GM23338 (cell line): ENCODE data around the gene NEMP1. TPM values are rescaled to one million over a fixed set of nuclear protein-coding genes. Genes with fewer than 3 reads are reported as not detected.

Experiments
- ATAC-seq: fragments of 200-7000 bp; cut with Tn5 transposase; 3 replicates; pipeline ENCODE4 v1.9.1; 2020
- DNase-seq: peaks from one replicate; pipeline ENCODE4 v3.0.0-alpha.2; 2015; ENCODE audit warnings: low spot score
- H2AFZ ChIP-seq: fragments of 200-600 bp; sonication (generic); 2 replicates; pipeline ENCODE4 v1.8.0; 2016; ENCODE audit warnings: antibody characterized with exemption, mild to moderate bottlenecking, moderate library complexity
- H3F3A ChIP-seq: fragments of 200-600 bp; sonication (generic); replicated peaks from 2 replicates; pipeline ENCODE4 v1.8.0; 2017; ENCODE audit warnings: antibody characterized with exemption, mixed run types, low read depth
- H3K27ac ChIP-seq: fragments of 200-600 bp; sonication (generic); 2 replicates; pipeline ENCODE4 v1.6.1; 2016; ENCODE audit warnings: low read depth
- H3K27me3 ChIP-seq: fragments of 200-600 bp; sonication (generic); 2 replicates; pipeline ENCODE4 v1.8.0; 2016; ENCODE audit warnings: mild to moderate bottlenecking, mixed run types, moderate library complexity; ENCODE audit not compliant: insufficient read depth
- H3K36me3 ChIP-seq: fragments of 200-600 bp; sonication (generic); 2 replicates; pipeline ENCODE4 v1.8.0; 2016; ENCODE audit warnings: mild to moderate bottlenecking; ENCODE audit not compliant: insufficient read depth
- H3K4me1 ChIP-seq: fragments of 200-600 bp; sonication (generic); 2 replicates; pipeline ENCODE4 v1.8.0; 2016; ENCODE audit warnings: mild to moderate bottlenecking, moderate library complexity; ENCODE audit not compliant: insufficient read depth
- H3K4me2 ChIP-seq: fragments of 200-600 bp; sonication (generic); 2 replicates; pipeline ENCODE4 v1.7.1; 2017; ENCODE audit warnings: mixed run types
- H3K4me3 ChIP-seq: fragments of 200-600 bp; sonication (generic); 2 replicates; pipeline ENCODE4 v1.6.1; 2016; ENCODE audit warnings: mixed run types
- H3K79me2 ChIP-seq: fragments of 200-600 bp; sonication (generic); replicated peaks from 2 replicates; pipeline ENCODE4 v1.8.0; 2017; ENCODE audit warnings: mild to moderate bottlenecking; ENCODE audit not compliant: insufficient read depth
- H3K9me2 ChIP-seq: fragments of 200-600 bp; sonication (generic); 2 replicates; pipeline ENCODE4 v1.8.0; 2017; ENCODE audit not compliant: insufficient read depth
- H4K20me1 ChIP-seq: fragments of 200-600 bp; sonication (generic); replicated peaks from 2 replicates; pipeline ENCODE4 v1.8.0; 2017; ENCODE audit warnings: mild to moderate bottlenecking; ENCODE audit not compliant: insufficient read depth
- H3K27ac Mint-ChIP-seq: 2 replicates; pipeline ENCODE4 v1.8.0; 2020; ENCODE audit warnings: inconsistent platforms, mild to moderate bottlenecking, moderate library complexity, mixed read lengths
- H3K27me3 Mint-ChIP-seq: 3 replicates; pipeline ENCODE4 v1.8.0; 2022; ENCODE audit warnings: low read depth, mild to moderate bottlenecking, moderate library complexity, mixed read lengths, inconsistent platforms; ENCODE audit not compliant: insufficient read depth, poor library complexity
- H3K36me3 Mint-ChIP-seq: 3 replicates; pipeline ENCODE4 v1.8.0; 2021; ENCODE audit warnings: low read depth, mild to moderate bottlenecking, inconsistent platforms, moderate library complexity, mixed read lengths
- H3K4me1 Mint-ChIP-seq: 3 replicates; pipeline ENCODE4 v1.8.0; 2020; ENCODE audit warnings: mild to moderate bottlenecking, inconsistent platforms, mixed read lengths
- H3K4me3 Mint-ChIP-seq: 3 replicates; pipeline ENCODE4 v1.8.0; 2021; ENCODE audit warnings: moderate library complexity, mild to moderate bottlenecking, inconsistent platforms, mixed read lengths
- H3K9me3 Mint-ChIP-seq: 3 replicates; pipeline ENCODE4 v1.8.0; 2020; ENCODE audit warnings: moderate library complexity, mild to moderate bottlenecking, inconsistent platforms, mixed read lengths
- CREB1 ChIP-seq: fragments of 250-450 bp; sonication (Bioruptor Pico); IDR thresholded peaks from 2 replicates; pipeline ENCODE4 v1.5.0; 2020; ENCODE audit warnings: low read depth, mild to moderate bottlenecking, moderate library complexity
- EZH2phosphoT487 ChIP-seq: fragments of 200-600 bp; sonication (generic); IDR thresholded peaks from one replicate; pipeline ENCODE4 v1.8.1; 2018; ENCODE audit warnings: antibody characterized with exemption; ENCODE audit not compliant: unreplicated experiment
- JUNB ChIP-seq: IDR thresholded peaks from one replicate; pipeline ENCODE4 v1.6.1; 2016; ENCODE audit warnings: antibody characterized with exemption; ENCODE audit not compliant: unreplicated experiment
- NANOG ChIP-seq: IDR thresholded peaks from 2 replicates; pipeline ENCODE4 v1.6.1; 2016; ENCODE audit warnings: antibody characterized with exemption, borderline replicate concordance
- POLR2AphosphoS5 ChIP-seq: IDR thresholded peaks from 2 replicates; pipeline ENCODE4 v1.6.1; 2016; ENCODE audit warnings: antibody characterized with exemption, low read depth
- ZNF114 ChIP-seq: fragments of 250-450 bp; sonication (Bioruptor Pico); IDR thresholded peaks from 2 replicates; pipeline ENCODE4 v1.5.0; 2020; ENCODE audit warnings: mild to moderate bottlenecking, moderate library complexity
- polyA plus RNA-seq: library from polyadenylated mRNA; unstranded; fragments of >200 nt; fragmentation: Nextera tagmentation; extraction: Ambion mirVana; gene quantifications from 2 replicates; pipeline ENCODE4 v1.2.1, GENCODE V29; 2016
- total RNA-seq: library from RNA; depleted of rRNA; stranded (reverse); fragments of >200 nt; shearing (Covaris generic); gene quantifications from 2 replicates; pipeline ENCODE4 v1.2.3, GENCODE V29; 2014
- TF ChIP-seq, protein P1 (sequence below), 2 experiments: fragments of 200-600 bp in 1 of 2; sonication (generic) in 1 of 2; conservative IDR thresholded peaks; 2 replicates each; pipeline versions ENCODE4 v1.5.1 to v1.6.1; 2016 to 2017; ENCODE audit warnings: antibody characterized with exemption in 2 of 2, low read depth in 2 of 2, mild to moderate bottlenecking in 2 of 2, moderate library complexity in 1 of 2
- TF ChIP-seq, protein P2 (sequence below): fragments of 250-450 bp; sonication (Bioruptor Pico); IDR thresholded peaks from 2 replicates; pipeline ENCODE4 v1.5.0; 2020; ENCODE audit warnings: mild to moderate bottlenecking, moderate library complexity

NEMP1 gene
- total and polyA plus RNA-seq, 2 experiments from 2014 or later: 11.9 to 35.0 TPM

DNA sequence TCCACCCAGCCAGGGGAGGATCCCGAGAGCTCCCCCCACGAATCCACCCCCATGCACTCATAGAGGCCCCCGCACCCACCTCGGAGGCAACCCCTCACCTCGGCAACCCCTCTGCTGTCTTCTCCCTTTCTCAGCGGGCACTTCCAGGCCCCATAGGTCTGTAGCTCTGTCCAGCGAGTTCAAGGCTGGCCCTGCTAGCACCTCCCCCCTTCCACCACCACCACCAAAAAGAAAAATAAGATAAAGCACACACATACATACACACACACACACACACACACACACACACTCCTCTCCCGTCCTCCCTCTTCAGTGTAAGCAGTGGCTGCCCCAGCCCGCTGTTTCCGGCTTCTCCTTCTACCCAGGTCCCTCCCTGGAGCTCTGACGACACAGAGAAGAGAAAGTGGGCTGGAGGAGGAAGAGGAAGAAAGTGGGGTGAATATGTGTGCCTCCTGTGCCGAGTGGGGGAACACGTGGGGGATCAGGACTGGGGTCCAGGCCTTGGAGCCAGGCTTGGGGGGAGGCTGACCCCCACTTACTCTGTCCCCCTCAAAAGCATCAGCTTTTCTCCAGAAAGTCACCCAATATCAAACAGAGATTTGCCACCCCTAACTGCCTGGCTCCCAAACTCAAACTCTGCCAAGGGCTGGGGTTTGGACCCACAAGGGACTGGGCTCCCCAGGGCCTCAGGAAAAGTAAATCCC, 32.6 kb upstream of the NEMP1 start, which contains the start of gene STAT6:
STAT6 (minus strand) TSS at position 332 of the 704 bp plus-strand sequence. CDS start 3,084 bp downstream, outside the sequence.
- peaks cover 6% of the 10 kb centered on the region for H3F3A ChIP-seq
- peaks cover 9% of the 10 kb centered on the region for H3K79me2 ChIP-seq
- peak within 1 kb of the TSS; percentile 99 for H3K27ac Mint-ChIP-seq
- peak within 1 kb of the TSS; percentile 75 for H3K4me2 ChIP-seq
- TF ChIP-seq, protein P1, sequence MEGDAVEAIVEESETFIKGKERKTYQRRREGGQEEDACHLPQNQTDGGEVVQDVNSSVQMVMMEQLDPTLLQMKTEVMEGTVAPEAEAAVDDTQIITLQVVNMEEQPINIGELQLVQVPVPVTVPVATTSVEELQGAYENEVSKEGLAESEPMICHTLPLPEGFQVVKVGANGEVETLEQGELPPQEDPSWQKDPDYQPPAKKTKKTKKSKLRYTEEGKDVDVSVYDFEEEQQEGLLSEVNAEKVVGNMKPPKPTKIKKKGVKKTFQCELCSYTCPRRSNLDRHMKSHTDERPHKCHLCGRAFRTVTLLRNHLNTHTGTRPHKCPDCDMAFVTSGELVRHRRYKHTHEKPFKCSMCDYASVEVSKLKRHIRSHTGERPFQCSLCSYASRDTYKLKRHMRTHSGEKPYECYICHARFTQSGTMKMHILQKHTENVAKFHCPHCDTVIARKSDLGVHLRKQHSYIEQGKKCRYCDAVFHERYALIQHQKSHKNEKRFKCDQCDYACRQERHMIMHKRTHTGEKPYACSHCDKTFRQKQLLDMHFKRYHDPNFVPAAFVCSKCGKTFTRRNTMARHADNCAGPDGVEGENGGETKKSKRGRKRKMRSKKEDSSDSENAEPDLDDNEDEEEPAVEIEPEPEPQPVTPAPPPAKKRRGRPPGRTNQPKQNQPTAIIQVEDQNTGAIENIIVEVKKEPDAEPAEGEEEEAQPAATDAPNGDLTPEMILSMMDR (conservative IDR thresholded peaks at IDR 0.05; ENCODE audit: low read depth in 2 of 2): peak in 1 of 2 experiments; percentile 37; a peak in 2 of 4 replicates
- TF ChIP-seq POLR2AphosphoS5 (no peak), JUNB (no peak), ZNF114 (CRISPR knock-in tag) (no peak), EZH2phosphoT487 (no peak), CREB1 (CRISPR knock-in tag) (0 out of 2 replicates have a peak, but pooled peaks have one; percentile 15), NANOG (no peak)
- TF ChIP-seq, protein P2, sequence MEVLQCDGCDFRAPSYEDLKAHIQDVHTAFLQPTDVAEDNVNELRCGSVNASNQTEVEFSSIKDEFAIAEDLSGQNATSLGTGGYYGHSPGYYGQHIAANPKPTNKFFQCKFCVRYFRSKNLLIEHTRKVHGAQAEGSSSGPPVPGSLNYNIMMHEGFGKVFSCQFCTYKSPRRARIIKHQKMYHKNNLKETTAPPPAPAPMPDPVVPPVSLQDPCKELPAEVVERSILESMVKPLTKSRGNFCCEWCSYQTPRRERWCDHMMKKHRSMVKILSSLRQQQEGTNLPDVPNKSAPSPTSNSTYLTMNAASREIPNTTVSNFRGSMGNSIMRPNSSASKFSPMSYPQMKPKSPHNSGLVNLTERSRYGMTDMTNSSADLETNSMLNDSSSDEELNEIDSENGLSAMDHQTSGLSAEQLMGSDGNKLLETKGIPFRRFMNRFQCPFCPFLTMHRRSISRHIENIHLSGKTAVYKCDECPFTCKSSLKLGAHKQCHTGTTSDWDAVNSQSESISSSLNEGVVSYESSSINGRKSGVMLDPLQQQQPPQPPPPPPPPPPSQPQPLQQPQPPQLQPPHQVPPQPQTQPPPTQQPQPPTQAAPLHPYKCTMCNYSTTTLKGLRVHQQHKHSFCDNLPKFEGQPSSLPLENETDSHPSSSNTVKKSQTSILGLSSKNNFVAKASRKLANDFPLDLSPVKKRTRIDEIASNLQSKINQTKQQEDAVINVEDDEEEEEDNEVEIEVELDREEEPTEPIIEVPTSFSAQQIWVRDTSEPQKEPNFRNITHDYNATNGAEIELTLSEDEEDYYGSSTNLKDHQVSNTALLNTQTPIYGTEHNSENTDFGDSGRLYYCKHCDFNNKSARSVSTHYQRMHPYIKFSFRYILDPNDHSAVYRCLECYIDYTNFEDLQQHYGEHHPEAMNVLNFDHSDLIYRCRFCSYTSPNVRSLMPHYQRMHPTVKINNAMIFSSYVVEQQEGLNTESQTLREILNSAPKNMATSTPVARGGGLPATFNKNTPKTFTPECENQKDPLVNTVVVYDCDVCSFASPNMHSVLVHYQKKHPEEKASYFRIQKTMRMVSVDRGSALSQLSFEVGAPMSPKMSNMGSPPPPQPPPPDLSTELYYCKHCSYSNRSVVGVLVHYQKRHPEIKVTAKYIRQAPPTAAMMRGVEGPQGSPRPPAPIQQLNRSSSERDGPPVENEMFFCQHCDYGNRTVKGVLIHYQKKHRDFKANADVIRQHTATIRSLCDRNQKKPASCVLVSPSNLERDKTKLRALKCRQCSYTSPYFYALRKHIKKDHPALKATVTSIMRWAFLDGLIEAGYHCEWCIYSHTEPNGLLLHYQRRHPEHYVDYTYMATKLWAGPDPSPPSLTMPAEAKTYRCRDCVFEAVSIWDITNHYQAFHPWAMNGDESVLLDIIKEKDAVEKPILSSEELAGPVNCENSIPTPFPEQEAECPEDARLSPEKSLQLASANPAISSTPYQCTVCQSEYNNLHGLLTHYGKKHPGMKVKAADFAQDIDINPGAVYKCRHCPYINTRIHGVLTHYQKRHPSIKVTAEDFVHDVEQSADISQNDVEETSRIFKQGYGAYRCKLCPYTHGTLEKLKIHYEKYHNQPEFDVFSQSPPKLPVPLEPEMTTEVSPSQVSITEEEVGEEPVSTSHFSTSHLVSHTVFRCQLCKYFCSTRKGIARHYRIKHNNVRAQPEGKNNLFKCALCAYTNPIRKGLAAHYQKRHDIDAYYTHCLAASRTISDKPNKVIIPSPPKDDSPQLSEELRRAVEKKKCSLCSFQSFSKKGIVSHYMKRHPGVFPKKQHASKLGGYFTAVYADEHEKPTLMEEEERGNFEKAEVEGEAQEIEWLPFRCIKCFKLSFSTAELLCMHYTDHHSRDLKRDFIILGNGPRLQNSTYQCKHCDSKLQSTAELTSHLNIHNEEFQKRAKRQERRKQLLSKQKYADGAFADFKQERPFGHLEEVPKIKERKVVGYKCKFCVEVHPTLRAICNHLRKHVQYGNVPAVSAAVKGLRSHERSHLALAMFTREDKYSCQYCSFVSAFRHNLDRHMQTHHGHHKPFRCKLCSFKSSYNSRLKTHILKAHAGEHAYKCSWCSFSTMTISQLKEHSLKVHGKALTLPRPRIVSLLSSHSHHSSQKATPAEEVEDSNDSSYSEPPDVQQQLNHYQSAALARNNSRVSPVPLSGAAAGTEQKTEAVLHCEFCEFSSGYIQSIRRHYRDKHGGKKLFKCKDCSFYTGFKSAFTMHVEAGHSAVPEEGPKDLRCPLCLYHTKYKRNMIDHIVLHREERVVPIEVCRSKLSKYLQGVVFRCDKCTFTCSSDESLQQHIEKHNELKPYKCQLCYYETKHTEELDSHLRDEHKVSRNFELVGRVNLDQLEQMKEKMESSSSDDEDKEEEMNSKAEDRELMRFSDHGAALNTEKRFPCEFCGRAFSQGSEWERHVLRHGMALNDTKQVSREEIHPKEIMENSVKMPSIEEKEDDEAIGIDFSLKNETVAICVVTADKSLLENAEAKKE (CRISPR knock-in tag): no peak
- peak within 1 kb of the TSS; percentile 49 for H3K4me3 ChIP-seq
- ATAC-seq: peak; percentile 24
- H3K27ac ChIP-seq: peak within 1 kb of the TSS; percentile 79
- peaks cover 31% of the 10 kb centered on the region for H3K4me1 Mint-ChIP-seq
- H3K4me3 Mint-ChIP-seq: peak within 1 kb of the TSS; percentile 74
- DNase-seq: peak; percentile 77
- no peaks in the 10 kb centered on the region for H3K9me2 ChIP-seq
- H3K36me3 ChIP-seq: no peaks in the 10 kb centered on the region
- no peaks in the 10 kb centered on the region for H4K20me1 ChIP-seq
- peak within 1 kb of the TSS; percentile 4; the same call in 1 of the 2 replicates for H2AFZ ChIP-seq
- H3K27me3 Mint-ChIP-seq: peaks cover 22% of the 10 kb centered on the region
- H3K9me3 Mint-ChIP-seq: no peaks in the 10 kb centered on the region; the same call in 1 of the 3 replicates
- H3K36me3 Mint-ChIP-seq: peaks cover 15% of the 10 kb centered on the region; the same call in 2 of the 3 replicates
- H3K27me3 ChIP-seq: no peaks in the 10 kb centered on the region
- H3K4me1 ChIP-seq: peaks cover 20% of the 10 kb centered on the region
